Islet of Langerhans (tissue), 1 donor: ENCODE data around the gene TNFAIP2.

ENCODE experiments used
- FAIRE-seq: peaks from one replicate; lab custom pipeline; 2011; peaks lifted over from hg19 to GRCh38; lab: Jason Lieb, UNC

Gene TNFAIP2

GRCh38 chr14:103094406-103095209, 28.7 kb upstream of the TNFAIP2 start, which contains the start of gene EXOC3L4:
Gene EXOC3L4 (plus strand): TSS chr14:103094725. CDS start chr14:103100220, 5,495 bp downstream.
- no peak for FAIRE-seq

- no peak for FAIRE-seq
These were observed 28.0 kb upstream of the TNFAIP2 start for GRCh38 chr14:103095210-103095778.

GRCh38 chr14:103096387-103096786, 26.9 kb upstream of the TNFAIP2 start:
- FAIRE-seq, result no peak

GRCh38 chr14:103097244-103097993, 25.8 kb upstream of the TNFAIP2 start:
- no peak for FAIRE-seq

GRCh38 chr14:103097994-103098957, 25.0 kb upstream of the TNFAIP2 start:
- no peak for FAIRE-seq

GRCh38 chr14:103099081-103099732, 24.1 kb upstream of the TNFAIP2 start:
- FAIRE-seq, result no peak

- FAIRE-seq, result no peak
These were observed 23.5 kb upstream of the TNFAIP2 start for GRCh38 chr14:103099733-103100280.

- no peak for FAIRE-seq
These were observed 22.8 kb upstream of the TNFAIP2 start for GRCh38 chr14:103100281-103101121.

- FAIRE-seq, result no peak
These were observed 21.9 kb upstream of the TNFAIP2 start for GRCh38 chr14:103101257-103101962.

- no peak for FAIRE-seq
These were observed 21.1 kb upstream of the TNFAIP2 start for GRCh38 chr14:103101963-103102688.

GRCh38 chr14:103102689-103103260, 20.5 kb upstream of the TNFAIP2 start:
- FAIRE-seq, result no peak

- FAIRE-seq, result no peak
These were observed 19.5 kb upstream of the TNFAIP2 start for GRCh38 chr14:103103461-103104388.

GRCh38 chr14:103104389-103104653, 18.9 kb upstream of the TNFAIP2 start:
- no peak for FAIRE-seq

- FAIRE-seq, result no peak
These were observed 18.4 kb upstream of the TNFAIP2 start for GRCh38 chr14:103104654-103105452.

GRCh38 chr14:103105580-103106150, 17.6 kb upstream of the TNFAIP2 start:
- FAIRE-seq, result no peak

GRCh38 chr14:103107455-103107854, 15.8 kb upstream of the TNFAIP2 start:
- no peak for FAIRE-seq
